ENCODE results near the gene CDK5R2. TPM values are rescaled to one million over a fixed set of nuclear protein-coding genes. Genes with fewer than 3 reads are reported as not detected.
A peak's percentile ranks its signal among the peaks of the same experiment; 100 is the strongest.

The CDK5R2 gene
- total and polyA plus RNA-seq, 2 donors from 2014 or later, result not detected

DNA sequence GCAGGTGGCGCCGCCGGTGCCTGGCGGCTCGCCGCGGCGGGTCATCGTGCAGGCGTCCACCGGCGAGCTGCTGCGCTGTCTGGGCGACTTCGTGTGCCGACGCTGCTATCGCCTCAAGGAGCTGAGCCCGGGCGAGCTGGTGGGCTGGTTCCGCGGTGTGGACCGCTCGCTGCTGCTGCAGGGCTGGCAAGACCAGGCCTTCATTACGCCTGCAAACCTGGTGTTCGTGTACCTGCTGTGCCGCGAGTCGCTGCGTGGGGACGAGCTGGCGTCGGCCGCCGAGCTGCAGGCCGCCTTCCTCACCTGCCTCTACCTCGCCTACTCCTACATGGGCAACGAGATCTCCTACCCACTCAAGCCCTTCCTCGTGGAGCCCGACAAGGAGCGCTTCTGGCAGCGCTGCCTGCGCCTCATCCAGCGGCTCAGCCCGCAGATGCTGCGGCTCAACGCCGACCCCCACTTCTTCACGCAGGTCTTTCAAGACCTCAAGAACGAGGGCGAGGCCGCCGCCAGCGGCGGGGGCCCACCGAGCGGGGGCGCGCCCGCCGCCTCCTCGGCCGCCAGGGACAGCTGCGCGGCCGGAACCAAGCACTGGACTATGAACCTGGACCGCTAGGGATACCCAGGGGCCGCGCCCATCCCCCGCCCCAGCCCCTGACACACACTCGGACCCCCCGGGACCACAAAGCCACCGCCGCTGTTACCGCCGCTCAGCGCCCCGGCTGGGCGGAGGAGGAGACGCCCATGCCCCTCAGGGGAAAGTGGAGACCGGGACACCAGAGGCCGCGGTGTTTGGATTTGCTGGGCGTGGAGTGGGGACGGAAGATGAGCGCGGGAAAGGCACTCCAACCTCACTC, 1.1 kb downstream of the CDK5R2 start:
- H3K9me3 ChIP-seq (ENCODE audit: control insufficient read depth in 2 of 3, insufficient read depth in 1 of 3, low read length in 3 of 3), result no peaks in the 10 kb centered on the region
- no peak overlapping the region for H3K4me3 ChIP-seq (ENCODE audit: low read length in 3 of 3)
- no peak overlapping the region for H3K9ac ChIP-seq (ENCODE audit: low read length in 3 of 3)
- FAIRE-seq, result no peak
- H3K36me3 ChIP-seq (ENCODE audit: control insufficient read depth in 2 of 3, insufficient read depth in 3 of 3, low read length in 3 of 3), result no peaks in the 10 kb centered on the region
- TF ChIP-seq, protein P1, sequence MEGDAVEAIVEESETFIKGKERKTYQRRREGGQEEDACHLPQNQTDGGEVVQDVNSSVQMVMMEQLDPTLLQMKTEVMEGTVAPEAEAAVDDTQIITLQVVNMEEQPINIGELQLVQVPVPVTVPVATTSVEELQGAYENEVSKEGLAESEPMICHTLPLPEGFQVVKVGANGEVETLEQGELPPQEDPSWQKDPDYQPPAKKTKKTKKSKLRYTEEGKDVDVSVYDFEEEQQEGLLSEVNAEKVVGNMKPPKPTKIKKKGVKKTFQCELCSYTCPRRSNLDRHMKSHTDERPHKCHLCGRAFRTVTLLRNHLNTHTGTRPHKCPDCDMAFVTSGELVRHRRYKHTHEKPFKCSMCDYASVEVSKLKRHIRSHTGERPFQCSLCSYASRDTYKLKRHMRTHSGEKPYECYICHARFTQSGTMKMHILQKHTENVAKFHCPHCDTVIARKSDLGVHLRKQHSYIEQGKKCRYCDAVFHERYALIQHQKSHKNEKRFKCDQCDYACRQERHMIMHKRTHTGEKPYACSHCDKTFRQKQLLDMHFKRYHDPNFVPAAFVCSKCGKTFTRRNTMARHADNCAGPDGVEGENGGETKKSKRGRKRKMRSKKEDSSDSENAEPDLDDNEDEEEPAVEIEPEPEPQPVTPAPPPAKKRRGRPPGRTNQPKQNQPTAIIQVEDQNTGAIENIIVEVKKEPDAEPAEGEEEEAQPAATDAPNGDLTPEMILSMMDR (IDR thresholded peaks at IDR 0.05; ENCODE audit: borderline replicate concordance, extremely low read depth, insufficient read depth), result no peak
- H3K27ac ChIP-seq (ENCODE audit: low read depth in 2 of 2, low read length in 2 of 2), result no peak overlapping the region
- peaks cover 17% of the 10 kb centered on the region for H3K27me3 ChIP-seq (ENCODE audit: control insufficient read depth, insufficient read depth, low read length)
- intact Hi-C loops (cut with DNase I), result no loop called here
- peak in 2 of 5 donors; percentile 44 to 59 for DNase-seq
- peaks cover 0 to 6% (median 0%) of the 10 kb centered on the region in 3 donors for H3K4me1 ChIP-seq (ENCODE audit: control insufficient read depth in 2 of 3, insufficient read depth in 2 of 3, low read depth in 1 of 3, low read length in 3 of 3)

DNA sequence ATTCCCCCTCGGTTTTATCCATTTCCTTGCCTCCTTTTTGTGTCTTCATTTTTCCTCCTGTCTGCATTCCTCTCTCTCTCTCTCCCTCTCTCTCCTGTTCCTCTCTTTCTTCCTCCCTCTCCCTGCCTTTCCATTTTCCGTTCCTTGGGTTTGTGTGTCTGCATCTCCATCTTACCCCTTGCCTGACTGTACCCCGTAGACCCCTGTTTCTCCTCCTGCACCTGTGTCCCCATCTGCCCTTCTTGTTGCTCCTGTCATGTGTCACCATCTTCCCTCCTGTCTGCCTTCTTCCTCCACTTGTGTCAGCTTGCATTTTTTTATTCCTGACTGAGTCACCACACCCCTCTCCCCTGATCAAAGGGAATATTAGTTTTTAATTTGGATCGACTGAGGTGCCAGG, 1.8 kb downstream of the CDK5R2 start:
- FAIRE-seq (no peak), DNase-seq (no peak)
- Histone ChIP-seq H3K4me3 (ENCODE audit: low read length in 3 of 3) (no peak overlapping the region), H3K9me3 (ENCODE audit: control insufficient read depth in 2 of 3, insufficient read depth in 1 of 3, low read length in 3 of 3) (no peaks in the 10 kb centered on the region), H3K27ac (ENCODE audit: low read depth in 2 of 2, low read length in 2 of 2) (no peak overlapping the region), H3K4me1 (ENCODE audit: control insufficient read depth in 2 of 3, insufficient read depth in 2 of 3, low read depth in 1 of 3, low read length in 3 of 3) (peaks cover 0 to 6% (median 0%) of the 10 kb centered on the region in 3 donors), H3K27me3 (ENCODE audit: control insufficient read depth, insufficient read depth, low read length) (peaks cover 17% of the 10 kb centered on the region), H3K9ac (ENCODE audit: low read length in 3 of 3) (no peak overlapping the region), H3K36me3 (ENCODE audit: control insufficient read depth in 2 of 3, insufficient read depth in 3 of 3, low read length in 3 of 3) (no peaks in the 10 kb centered on the region)
- intact Hi-C loops (cut with DNase I), result no loop called here
- TF ChIP-seq, protein P1 (IDR thresholded peaks at IDR 0.05; ENCODE audit: borderline replicate concordance, extremely low read depth, insufficient read depth), result no peak

DNA sequence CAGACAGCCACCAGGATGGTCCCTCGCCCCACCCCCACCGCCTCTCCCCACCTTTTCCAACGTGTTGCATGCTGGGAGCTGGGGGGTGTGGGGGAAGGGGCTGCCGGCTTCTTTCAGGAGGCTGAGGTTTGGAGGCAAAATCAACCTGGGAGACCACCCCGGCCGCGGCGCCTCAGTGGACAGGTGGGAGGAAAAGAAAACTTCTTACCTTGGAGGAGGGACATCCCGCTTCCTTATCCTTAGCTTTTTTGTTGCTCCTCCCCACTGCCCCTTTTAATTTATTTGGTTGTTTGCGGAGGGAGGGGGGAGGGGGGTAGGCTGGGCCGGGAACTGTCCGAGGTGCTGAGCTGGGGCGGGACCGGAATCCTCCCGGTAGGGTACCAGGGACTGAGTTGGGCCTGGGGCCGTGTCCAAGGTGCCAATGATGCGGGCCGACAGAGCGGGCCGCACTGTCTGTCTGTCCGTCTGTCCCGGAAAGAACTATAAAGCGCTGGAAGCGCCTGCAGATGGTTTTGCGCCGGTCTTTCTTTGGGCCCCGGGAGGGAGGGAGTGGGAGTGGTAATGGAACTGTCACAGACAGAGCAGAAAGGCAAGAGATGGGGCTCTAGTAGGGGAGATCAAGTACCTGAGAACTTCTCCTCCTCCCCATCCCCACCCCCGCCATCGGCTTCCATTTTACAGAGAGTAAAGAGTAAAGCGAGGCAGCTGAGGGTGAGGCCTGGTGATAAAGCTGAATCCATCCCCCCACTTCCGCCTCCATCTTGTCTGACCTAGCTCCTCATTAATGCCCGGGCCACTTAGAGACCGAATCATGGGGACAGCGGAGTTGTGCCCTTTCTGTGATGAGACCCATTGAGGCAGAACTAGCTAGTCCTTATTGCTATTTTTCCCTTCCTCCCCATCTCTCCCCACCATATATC, 2.4 kb downstream of the CDK5R2 start:
- Histone ChIP-seq H3K4me3 (ENCODE audit: low read length in 3 of 3) (no peak overlapping the region), H3K9me3 (ENCODE audit: control insufficient read depth in 2 of 3, insufficient read depth in 1 of 3, low read length in 3 of 3) (no peaks in the 10 kb centered on the region), H3K27ac (ENCODE audit: low read depth in 2 of 2, low read length in 2 of 2) (no peak overlapping the region), H3K27me3 (ENCODE audit: control insufficient read depth, insufficient read depth, low read length) (peaks cover 17% of the 10 kb centered on the region), H3K36me3 (ENCODE audit: control insufficient read depth in 2 of 3, insufficient read depth in 3 of 3, low read length in 3 of 3) (no peaks in the 10 kb centered on the region), H3K9ac (ENCODE audit: low read length in 3 of 3) (no peak overlapping the region), H3K4me1 (ENCODE audit: control insufficient read depth in 2 of 3, insufficient read depth in 2 of 3, low read depth in 1 of 3, low read length in 3 of 3) (peaks cover 0 to 6% (median 0%) of the 10 kb centered on the region in 3 donors)
- FAIRE-seq (no peak), DNase-seq (peak in 2 of 5 donors; percentile 51 to 71)
- intact Hi-C loops (cut with DNase I), result no loop called here
- TF ChIP-seq, protein P1 (IDR thresholded peaks at IDR 0.05; ENCODE audit: borderline replicate concordance, extremely low read depth, insufficient read depth), result no peak

All from kidney (tissue), 14 donors.